Neuronal stem cell (in vitro differentiated cells): ENCODE data around the gene FEM1B.

Experiments
- DNase-seq: peaks from one replicate; pipeline ENCODE4 v3.0.0-alpha.2; 2013; ENCODE audit warnings: low spot score
- H2AFZ ChIP-seq: one replicate; pipeline ENCODE4 v1.6.1; 2013; ENCODE audit warnings: mild to moderate bottlenecking, low read length, inconsistent platforms
- H2AK5ac ChIP-seq: 2 replicates; pipeline ENCODE4 v1.6.1; 2013; ENCODE audit warnings: low read depth, mild to moderate bottlenecking, inconsistent platforms, low read length, moderate library complexity, mixed read lengths
- H2BK120ac ChIP-seq: 2 replicates; pipeline ENCODE4 v1.6.1; 2013; ENCODE audit warnings: low read depth, mild to moderate bottlenecking, inconsistent platforms, low read length, moderate library complexity, mixed read lengths
- H2BK12ac ChIP-seq: one replicate; pipeline ENCODE4 v1.6.1; 2013; ENCODE audit warnings: low read length, inconsistent platforms
- H2BK15ac ChIP-seq: 2 replicates; pipeline ENCODE4 v1.6.1; 2013; ENCODE audit warnings: mild to moderate bottlenecking, low read length, inconsistent platforms, mixed read lengths
- H2BK5ac ChIP-seq: one replicate; pipeline ENCODE4 v1.6.1; 2013; ENCODE audit warnings: inconsistent platforms, mild to moderate bottlenecking, low read length, moderate library complexity
- H3K14ac ChIP-seq: one replicate; pipeline ENCODE4 v1.6.1; 2013; ENCODE audit warnings: low read length, inconsistent platforms
- H3K18ac ChIP-seq: 2 replicates; pipeline ENCODE4 v1.6.1; 2013; ENCODE audit warnings: low read length, inconsistent platforms
- H3K23ac ChIP-seq: 2 replicates; pipeline ENCODE4 v1.6.1; 2013; ENCODE audit warnings: low read depth, mild to moderate bottlenecking, mixed read lengths, low read length, inconsistent platforms; ENCODE audit not compliant: poor library complexity
- H3K27ac ChIP-seq: replicated peaks from 3 replicates; pipeline ENCODE4 v1.5.1; 2013; ENCODE audit warnings: low read length, inconsistent platforms
- H3K27me3 ChIP-seq, 3 experiments: 2 replicates each; pipeline ENCODE4 v1.6.1; 2013; ENCODE audit warnings: low read length in 3 of 3, mild to moderate bottlenecking in 2 of 3, inconsistent platforms in 1 of 3, low read depth in 1 of 3, mixed read lengths in 1 of 3, moderate library complexity in 1 of 3; ENCODE audit not compliant: control insufficient read depth in 3 of 3, insufficient read depth in 3 of 3
- H3K36me3 ChIP-seq, 2 donors: replicated peaks in 1 of 2; 2 replicates each; pipeline ENCODE4 v1.6.1; 2013; ENCODE audit warnings: low read length in 2 of 2; ENCODE audit not compliant: control insufficient read depth in 2 of 2, insufficient read depth in 2 of 2
- H3K4ac ChIP-seq: 2 replicates; pipeline ENCODE4 v1.6.1; 2013; ENCODE audit warnings: inconsistent platforms, mild to moderate bottlenecking, low read length, moderate library complexity
- H3K4me1 ChIP-seq, 2 donors: 1 replicate in 1 of 2; 2 replicates in 1 of 2; pipeline ENCODE4 v1.6.1; 2013; ENCODE audit warnings: low read length in 2 of 2, low read depth in 1 of 2; ENCODE audit not compliant: control insufficient read depth in 2 of 2, insufficient read depth in 1 of 2
- H3K4me2 ChIP-seq: one replicate; pipeline ENCODE4 v1.6.1; 2013; ENCODE audit warnings: mild to moderate bottlenecking, low read length, inconsistent platforms; ENCODE audit not compliant: insufficient read depth, poor library complexity, severe bottlenecking
- H3K4me3 ChIP-seq, 2 donors: 2 replicates each; pipeline ENCODE4 v1.5.1; 2013; ENCODE audit warnings: low read length in 2 of 2, mild to moderate bottlenecking in 2 of 2, inconsistent platforms in 1 of 2, moderate library complexity in 1 of 2
- H3K79me1 ChIP-seq: one replicate; pipeline ENCODE4 v1.6.1; 2013; ENCODE audit warnings: low read depth, mild to moderate bottlenecking, inconsistent platforms, low read length, moderate library complexity
- H3K9ac ChIP-seq: one replicate; pipeline ENCODE4 v1.6.1; 2013; ENCODE audit warnings: mild to moderate bottlenecking, low read depth, low read length, inconsistent platforms; ENCODE audit not compliant: poor library complexity
- H3K9me3 ChIP-seq, 2 donors: replicated peaks in 1 of 2; 2 replicates each; pipeline versions ENCODE3 to v1.6.1; 2013; ENCODE audit warnings: low read length in 2 of 2, mild to moderate bottlenecking in 2 of 2, inconsistent platforms in 1 of 2, low read depth in 1 of 2, mixed read lengths in 1 of 2, moderate library complexity in 1 of 2; ENCODE audit not compliant: control insufficient read depth in 2 of 2, insufficient read depth in 1 of 2
- H4K8ac ChIP-seq: one replicate; pipeline ENCODE4 v1.6.1; 2013; ENCODE audit warnings: low read depth, mild to moderate bottlenecking, inconsistent platforms, low read length, moderate library complexity
- H4K91ac ChIP-seq: one replicate; pipeline ENCODE4 v1.6.1; 2013; ENCODE audit warnings: low read length, low read depth, mild to moderate bottlenecking, inconsistent platforms; ENCODE audit not compliant: poor library complexity
- WGBS, 2 donors: extraction: QIAGEN DNeasy Blood & Tissue Kit; methylation state at CpG; one replicate each; pipeline ENCODE4 v1.1.7; 2013; ENCODE audit warnings: missing lambda C conversion rate in 2 of 2, mixed read lengths in 1 of 2; ENCODE audit not compliant: insufficient read length in 2 of 2, insufficient replicate concordance in 1 of 2; ENCODE audit errors: extremely low coverage in 2 of 2; 5-methylcytosine and 5-hydroxymethylcytosine counted together

Gene FEM1B

DNA sequence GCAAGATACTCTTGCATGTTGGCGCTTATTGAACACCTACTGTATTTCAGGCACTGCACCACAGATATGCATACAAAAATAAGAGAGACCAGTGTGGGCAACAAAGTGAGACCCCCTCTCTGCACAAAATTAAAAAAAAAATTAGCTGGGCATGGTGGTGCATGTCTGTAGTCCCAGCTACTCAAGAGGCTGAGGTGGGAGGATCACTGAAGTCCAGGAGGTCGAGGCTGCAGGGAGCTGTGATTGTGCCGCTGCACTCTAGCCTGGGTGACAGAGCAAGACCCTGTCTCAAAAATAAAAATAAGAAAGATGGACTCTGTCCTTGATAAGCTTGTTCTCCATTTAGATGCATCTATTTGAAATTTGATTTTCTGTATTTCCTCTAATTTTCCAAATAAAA, 20.8 kb downstream of the FEM1B start:
- WGBS, 2 donors: no CpG with 5 or more reads among the region's 3 CpGs
- no peak overlapping the region for H2BK15ac ChIP-seq
- H3K4me1 ChIP-seq: no peaks in the 10 kb centered on the region
- no peaks in the 10 kb centered on the region for H3K9me3 ChIP-seq
- no peak overlapping the region for H2BK120ac ChIP-seq
- no peak for DNase-seq
- H3K4me2 ChIP-seq: no peak overlapping the region
- no peak overlapping the region for H3K9ac ChIP-seq
- no peak overlapping the region for H2BK12ac ChIP-seq
- no peak overlapping the region for H4K91ac ChIP-seq
- no peak overlapping the region for H2AFZ ChIP-seq
- no peak overlapping the region for H3K27ac ChIP-seq
- no peak overlapping the region for H3K14ac ChIP-seq
- no peaks in the 10 kb centered on the region for H3K27me3 ChIP-seq
- no peak overlapping the region for H3K4ac ChIP-seq
- no peak overlapping the region for H3K4me3 ChIP-seq
- no peak overlapping the region for H3K18ac ChIP-seq
- H2BK5ac ChIP-seq: no peak overlapping the region
- H4K8ac ChIP-seq: no peak overlapping the region
- no peaks in the 10 kb centered on the region for H3K79me1 ChIP-seq
- H2AK5ac ChIP-seq: no peak overlapping the region
- H3K23ac ChIP-seq: no peak overlapping the region
- peaks cover 0 to 4% of the 10 kb centered on the region in 2 donors for H3K36me3 ChIP-seq

DNA sequence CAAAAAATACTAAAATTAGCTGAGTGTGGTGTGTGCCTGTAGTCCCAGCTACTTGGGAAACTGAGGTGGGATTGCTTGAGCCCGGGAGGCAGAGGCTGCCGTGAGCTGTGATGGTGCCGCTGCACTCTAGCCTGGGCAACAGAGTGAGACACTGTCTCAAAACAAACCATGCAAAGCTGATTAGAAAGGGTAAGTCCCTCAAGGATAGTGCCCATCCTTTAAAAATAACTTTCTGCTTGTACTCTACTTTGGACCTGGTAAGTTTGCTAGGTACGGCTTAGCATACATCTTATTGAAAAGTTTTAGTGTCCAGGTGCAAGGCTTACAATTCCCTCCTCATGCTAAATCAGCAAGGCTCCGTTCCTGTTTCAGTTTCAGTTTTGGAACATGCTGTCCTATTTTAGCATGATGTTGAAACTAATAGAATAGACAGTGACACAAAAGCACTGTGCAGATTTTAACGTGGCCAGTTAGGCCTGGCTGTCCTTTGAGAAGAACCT, 21.4 kb downstream of the FEM1B start:
- no CpG with 5 or more reads among the region's 6 CpGs for WGBS, 2 donors
- Histone ChIP-seq H3K18ac (no peak overlapping the region), H3K4me2 (no peak overlapping the region), H3K27ac (no peak overlapping the region), H2BK12ac (no peak overlapping the region), H3K14ac (no peak overlapping the region), H3K4ac (no peak overlapping the region), H3K23ac (no peak overlapping the region), H3K9ac (no peak overlapping the region), H2BK120ac (no peak overlapping the region), H2BK15ac (no peak overlapping the region), H3K27me3 (no peaks in the 10 kb centered on the region), H2AK5ac (no peak overlapping the region), H3K4me3 (no peak overlapping the region), H3K79me1 (no peaks in the 10 kb centered on the region), H4K91ac (no peak overlapping the region), H2BK5ac (no peak overlapping the region), H2AFZ (no peak overlapping the region), H3K36me3 (peaks cover 0 to 2% of the 10 kb centered on the region in 2 donors), H3K4me1 (peaks cover 0 to 1% of the 10 kb centered on the region in 2 donors), H3K9me3 (no peaks in the 10 kb centered on the region), H4K8ac (no peak overlapping the region)
- DNase-seq: no peak

- Histone ChIP-seq H3K14ac (no peak overlapping the region), H2BK15ac (no peak overlapping the region), H3K9me3 (no peaks in the 10 kb centered on the region)
Observed at GRCh38 chr15:68299436-68299835, 21.9 kb downstream of the FEM1B start.

GRCh38 chr15:68300115-68300940, 22.8 kb downstream of the FEM1B start:
- Histone ChIP-seq H2AK5ac (no peak overlapping the region), H3K18ac (no peak overlapping the region), H3K4ac (no peak overlapping the region), H3K4me3 (no peak overlapping the region), H2BK12ac (no peak overlapping the region), H3K79me1 (no peaks in the 10 kb centered on the region), H2BK120ac (no peak overlapping the region), H3K9ac (no peak overlapping the region), H3K9me3 (no peaks in the 10 kb centered on the region), H3K4me1 (peaks cover under 1 to 13% of the 10 kb centered on the region in 2 donors), H4K8ac (no peak overlapping the region), H2AFZ (no peak overlapping the region), H3K14ac (no peak overlapping the region), H3K27me3 (no peaks in the 10 kb centered on the region), H3K27ac (no peak overlapping the region), H4K91ac (no peak overlapping the region), H3K36me3 (peaks cover 0 to 2% of the 10 kb centered on the region in 2 donors), H3K23ac (no peak overlapping the region), H2BK5ac (no peak overlapping the region), H2BK15ac (no peak overlapping the region), H3K4me2 (no peak overlapping the region)
- DNase-seq: no peak
- WGBS, 2 donors: no CpG with 5 or more reads among the region's 6 CpGs

More at GRCh38 chr15:68299436-68299835, 21.9 kb downstream of the FEM1B start:
- no peak overlapping the region for H3K18ac ChIP-seq
- H3K36me3 ChIP-seq: peaks cover 0 to 2% of the 10 kb centered on the region in 2 donors
- no peak overlapping the region for H2BK5ac ChIP-seq
- no peak overlapping the region for H3K9ac ChIP-seq
- H3K4me2 ChIP-seq: no peak overlapping the region
- H3K4ac ChIP-seq: no peak overlapping the region
- H3K27ac ChIP-seq: no peak overlapping the region
- no peak overlapping the region for H3K4me3 ChIP-seq
- no peaks in the 10 kb centered on the region for H3K27me3 ChIP-seq
- no peak overlapping the region for H2AK5ac ChIP-seq
- no peak overlapping the region for H2BK120ac ChIP-seq
- no peak overlapping the region for H4K8ac ChIP-seq
- H2BK12ac ChIP-seq: no peak overlapping the region
- no peaks in the 10 kb centered on the region for H3K79me1 ChIP-seq
- peaks cover 0 to 5% of the 10 kb centered on the region in 2 donors for H3K4me1 ChIP-seq
- no peak overlapping the region for H3K23ac ChIP-seq
- no peak overlapping the region for H4K91ac ChIP-seq
- DNase-seq: no peak
- H2AFZ ChIP-seq: no peak overlapping the region
- no CpG with 5 or more reads among the region's 5 CpGs for WGBS, 2 donors
